T1000 (cell line): ENCODE results near the gene WNT3.

Experiments
- DNase-seq: peaks from one replicate; lab custom pipeline; 2025; ENCODE audit warnings: mixed read lengths; lab: John Stamatoyannopoulos, UW

Gene WNT3

GRCh38 chr17:46730679-46731078 is 87.8 kb downstream of the WNT3 start:
- no peak for DNase-seq

- DNase-seq, result no peak
Observed at GRCh38 chr17:46730026-46730425, 88.5 kb downstream of the WNT3 start.

- peak; percentile 2 for DNase-seq
Observed at GRCh38 chr17:46727572-46728348, 90.7 kb downstream of the WNT3 start.

GRCh38 chr17:46726206-46726605 is 92.3 kb downstream of the WNT3 start:
- no peak for DNase-seq

- no peak for DNase-seq
Observed at GRCh38 chr17:46722662-46723285, 95.7 kb downstream of the WNT3 start.

- DNase-seq, result no peak
Observed at GRCh38 chr17:46720408-46720807, 98.1 kb downstream of the WNT3 start.

GRCh38 chr17:46719891-46720290 is 98.6 kb downstream of the WNT3 start:
- no peak for DNase-seq

GRCh38 chr17:46717999-46718398 is 100.5 kb downstream of the WNT3 start:
- DNase-seq, result no peak
